ENCODE data around the gene NEK1. TPM values are rescaled to one million over a fixed set of nuclear protein-coding genes. Genes with fewer than 3 reads are reported as not detected.

NEK1 gene
- total and polyA plus RNA-seq, 2 donors (not counting 1 experiment from before 2014, with no cell fraction given), result 3.3 to 21.4 TPM

DNA sequence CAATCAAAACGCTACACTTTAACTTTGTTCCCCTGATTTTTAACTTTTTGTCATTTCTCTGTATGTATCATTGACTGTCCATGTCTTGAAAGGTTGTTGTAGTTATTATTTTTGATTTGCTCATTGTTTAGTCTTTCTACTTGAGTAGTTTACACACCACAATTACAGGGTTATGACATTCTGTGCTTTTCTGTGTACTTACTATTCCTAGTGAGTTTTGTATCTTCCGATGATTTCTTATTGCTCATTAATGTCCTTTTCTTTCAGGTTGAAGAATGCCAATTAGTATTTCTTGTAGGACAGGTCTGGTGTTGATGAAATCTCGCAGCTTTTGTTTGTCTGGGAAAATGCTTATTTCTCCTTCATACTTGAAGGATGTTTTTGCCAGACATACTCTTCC, 252.4 kb downstream of the NEK1 start:
- TF ChIP-seq, protein P1, sequence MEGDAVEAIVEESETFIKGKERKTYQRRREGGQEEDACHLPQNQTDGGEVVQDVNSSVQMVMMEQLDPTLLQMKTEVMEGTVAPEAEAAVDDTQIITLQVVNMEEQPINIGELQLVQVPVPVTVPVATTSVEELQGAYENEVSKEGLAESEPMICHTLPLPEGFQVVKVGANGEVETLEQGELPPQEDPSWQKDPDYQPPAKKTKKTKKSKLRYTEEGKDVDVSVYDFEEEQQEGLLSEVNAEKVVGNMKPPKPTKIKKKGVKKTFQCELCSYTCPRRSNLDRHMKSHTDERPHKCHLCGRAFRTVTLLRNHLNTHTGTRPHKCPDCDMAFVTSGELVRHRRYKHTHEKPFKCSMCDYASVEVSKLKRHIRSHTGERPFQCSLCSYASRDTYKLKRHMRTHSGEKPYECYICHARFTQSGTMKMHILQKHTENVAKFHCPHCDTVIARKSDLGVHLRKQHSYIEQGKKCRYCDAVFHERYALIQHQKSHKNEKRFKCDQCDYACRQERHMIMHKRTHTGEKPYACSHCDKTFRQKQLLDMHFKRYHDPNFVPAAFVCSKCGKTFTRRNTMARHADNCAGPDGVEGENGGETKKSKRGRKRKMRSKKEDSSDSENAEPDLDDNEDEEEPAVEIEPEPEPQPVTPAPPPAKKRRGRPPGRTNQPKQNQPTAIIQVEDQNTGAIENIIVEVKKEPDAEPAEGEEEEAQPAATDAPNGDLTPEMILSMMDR (IDR thresholded peaks at IDR 0.05), result no peak
- TF ChIP-seq EZH2 (IDR thresholded peaks at IDR 0.05; ENCODE audit: borderline replicate concordance, insufficient read depth, low read depth, low read length, poor library complexity, severe bottlenecking), result no peak
- no peak overlapping the region for H3K9ac ChIP-seq (ENCODE audit: low read length)
- H3K36me3 ChIP-seq (replicated peaks in 1 of 2; ENCODE audit: control extremely low read depth in 1 of 2, control insufficient read depth in 1 of 2, extremely low read depth in 1 of 2, insufficient read depth in 2 of 2, low read length in 1 of 2), result no peaks in the 10 kb centered on the region
- no peaks in the 10 kb centered on the region for H3K4me1 Mint-ChIP-seq
- no peak for ATAC-seq (ENCODE audit: low read depth)
- no peaks in the 10 kb centered on the region for H3K4me1 ChIP-seq (ENCODE audit: control insufficient read depth in 2 of 2, insufficient read depth in 2 of 2, low read length in 2 of 2)
- H3K27me3 Mint-ChIP-seq, result peaks cover 11% of the 10 kb centered on the region
- no peak overlapping the region for H3K4me3 ChIP-seq (ENCODE audit: control extremely low read depth in 1 of 5, extremely low read depth in 1 of 5, insufficient read depth in 1 of 5, low read depth in 2 of 5, low read length in 4 of 5)
- no peak overlapping the region for H3K4me3 Mint-ChIP-seq
- no peak overlapping the region for H3K27ac Mint-ChIP-seq
- WGBS (ENCODE audit: insufficient coverage), result 100% methylated on average over 1 of the region's 3 CpGs
- H4K20me1 ChIP-seq (ENCODE audit: control insufficient read depth, insufficient read depth, low read length, poor library complexity, severe bottlenecking), result no peaks in the 10 kb centered on the region
- intact Hi-C loops (cut with micrococcal nuclease), result no loop called here
- H3K27ac ChIP-seq (ENCODE audit: low read length in 2 of 2), result no peak overlapping the region
- ChIA-PET POLR2A (no interaction called here), CTCF (no interaction called here)
- no peaks in the 10 kb centered on the region for H3K9me3 ChIP-seq (ENCODE audit: control extremely low read depth in 1 of 3, control insufficient read depth in 2 of 3, insufficient read depth in 1 of 3, low read length in 2 of 3)
- H3K27me3 ChIP-seq (replicated peaks in 1 of 4; ENCODE audit: control extremely low read depth in 1 of 4, control insufficient read depth in 3 of 4, insufficient read depth in 4 of 4, low read length in 3 of 4), result no peaks in the 10 kb centered on the region
- no peaks in the 10 kb centered on the region for H3K79me2 ChIP-seq (ENCODE audit: control insufficient read depth, insufficient read depth, low read length)
- H2AFZ ChIP-seq (ENCODE audit: insufficient read depth, low read depth, low read length, poor library complexity, severe bottlenecking), result no peak overlapping the region
- H3K4me2 ChIP-seq (replicated peaks; ENCODE audit: low read depth, low read length, poor library complexity, severe bottlenecking), result no peak overlapping the region
- no peaks in the 10 kb centered on the region for H3K9me3 Mint-ChIP-seq (ENCODE audit: insufficient read depth)
- no peak for DNase-seq

DNA sequence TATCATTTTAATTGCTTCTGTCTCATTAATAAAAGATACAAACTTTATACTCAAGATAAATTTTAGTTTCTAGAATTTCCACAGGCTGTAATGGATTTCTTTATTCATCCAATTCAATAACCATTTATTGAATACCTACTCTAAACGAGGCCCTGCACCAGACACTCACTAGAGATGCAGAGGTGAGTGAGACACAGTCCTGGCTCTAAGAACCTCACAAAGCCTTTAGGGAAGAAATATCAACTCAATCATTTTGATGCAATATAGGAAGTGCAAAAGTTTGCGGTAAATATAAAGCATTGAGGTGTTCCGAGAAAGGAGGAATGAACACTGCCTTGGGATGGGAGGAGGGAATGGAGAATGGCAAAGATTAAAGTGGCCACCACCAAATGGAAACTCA, 260.0 kb downstream of the NEK1 start:
- CTCF ChIA-PET, result no interaction called here
- no peak overlapping the region for H3K27ac ChIP-seq (ENCODE audit: low read length in 2 of 2)
- no peak for DNase-seq
- no peaks in the 10 kb centered on the region for H3K27me3 ChIP-seq (replicated peaks in 1 of 4; ENCODE audit: control extremely low read depth in 1 of 4, control insufficient read depth in 3 of 4, insufficient read depth in 4 of 4, low read length in 3 of 4)
- no peaks in the 10 kb centered on the region for H3K4me1 Mint-ChIP-seq
- no peak overlapping the region for H3K4me3 ChIP-seq (ENCODE audit: control extremely low read depth in 1 of 5, extremely low read depth in 1 of 5, insufficient read depth in 1 of 5, low read depth in 2 of 5, low read length in 4 of 5)
- H3K79me2 ChIP-seq (ENCODE audit: control insufficient read depth, insufficient read depth, low read length), result no peaks in the 10 kb centered on the region
- H3K9me3 ChIP-seq (ENCODE audit: control extremely low read depth in 1 of 3, control insufficient read depth in 2 of 3, insufficient read depth in 1 of 3, low read length in 2 of 3), result no peaks in the 10 kb centered on the region
- no peaks in the 10 kb centered on the region for H3K27me3 Mint-ChIP-seq
- H3K9me3 Mint-ChIP-seq (ENCODE audit: insufficient read depth), result no peaks in the 10 kb centered on the region
- no peak for ATAC-seq (ENCODE audit: low read depth)
- H3K4me1 ChIP-seq (ENCODE audit: control insufficient read depth in 2 of 2, insufficient read depth in 2 of 2, low read length in 2 of 2), result no peaks in the 10 kb centered on the region
- no CpG with 5 or more reads among the region's 3 CpGs for WGBS (ENCODE audit: insufficient coverage)
- H3K9ac ChIP-seq (ENCODE audit: low read length), result no peak overlapping the region
- no peak overlapping the region for H2AFZ ChIP-seq (ENCODE audit: insufficient read depth, low read depth, low read length, poor library complexity, severe bottlenecking)
- intact Hi-C loops (cut with micrococcal nuclease), result no loop called here
- TF ChIP-seq, protein P1 (IDR thresholded peaks at IDR 0.05), result no peak
- TF ChIP-seq EZH2 (IDR thresholded peaks at IDR 0.05; ENCODE audit: borderline replicate concordance, insufficient read depth, low read depth, low read length, poor library complexity, severe bottlenecking), result no peak
- POLR2A ChIA-PET, result no interaction called here
- no peak overlapping the region for H3K4me2 ChIP-seq (replicated peaks; ENCODE audit: low read depth, low read length, poor library complexity, severe bottlenecking)
- no peaks in the 10 kb centered on the region for H4K20me1 ChIP-seq (ENCODE audit: control insufficient read depth, insufficient read depth, low read length, poor library complexity, severe bottlenecking)
- no peaks in the 10 kb centered on the region for H3K36me3 ChIP-seq (replicated peaks in 1 of 2; ENCODE audit: control extremely low read depth in 1 of 2, control insufficient read depth in 1 of 2, extremely low read depth in 1 of 2, insufficient read depth in 2 of 2, low read length in 1 of 2)
- no peak overlapping the region for H3K4me3 Mint-ChIP-seq
- no peak overlapping the region for H3K27ac Mint-ChIP-seq

Data from B cell (primary cell).